Activated T-helper 1 cell treated with anti-CD3 and anti-CD28 coated beads, Interleukin-12 subunit alpha, Interleukin-12 subunit beta, Interleukin-2, Interleukin-4 antibody, amounts not matched to agents 30 ng/mL and 10 ng/mL and 1 ng/mL, durations not matched to agents 14 hours and 24 hours and 36 hours (primary cell): Measurements from ENCODE around the gene FGGY. TPM values are rescaled to one million over a fixed set of nuclear protein-coding genes. Genes with fewer than 3 reads are reported as not detected.
"Not testable (repeated sequence)": the region's sequence is repeated elsewhere in the genome, so short reads cannot be mapped to it uniquely, and the experiment has no call there.

Experiments used
- DNase-seq: peaks from one replicate; pipeline ENCODE4 v3.0.0; 2021; ENCODE audit warnings: low spot score
- H3K27ac Mint-ChIP-seq: one replicate; pipeline ENCODE4 v1.8.0; 2021; ENCODE audit warnings: mild to moderate bottlenecking, mixed read lengths
- H3K27me3 Mint-ChIP-seq: one replicate; pipeline ENCODE4 v1.8.0; 2022; ENCODE audit warnings: mild to moderate bottlenecking, moderate library complexity, mixed read lengths; ENCODE audit not compliant: insufficient read depth
- H3K36me3 Mint-ChIP-seq: one replicate; pipeline ENCODE4 v1.8.0; 2021; ENCODE audit warnings: low read depth, mixed read lengths
- H3K4me1 Mint-ChIP-seq: one replicate; pipeline ENCODE4 v1.8.0; 2021; ENCODE audit warnings: low read depth, mixed read lengths
- H3K4me3 Mint-ChIP-seq: one replicate; pipeline ENCODE4 v1.8.0; 2021; ENCODE audit warnings: mild to moderate bottlenecking, moderate library complexity, mixed read lengths
- H3K9me3 Mint-ChIP-seq: one replicate; pipeline ENCODE4 v1.8.0; 2021; ENCODE audit warnings: mixed read lengths
- intact Hi-C: fragments of 100-400 bp; cut with micrococcal nuclease; formaldehyde crosslinking; loops from one replicate; pipeline ENCODE4 v1.15.1; 2024
- total RNA-seq: library from RNA; stranded (reverse); gene quantifications from 2 replicates; pipeline ENCODE4 v1.2.3, GENCODE V29; 2022

The FGGY gene
- total RNA-seq, 1 donor from 2014 or later, result 7.1 TPM

DNA sequence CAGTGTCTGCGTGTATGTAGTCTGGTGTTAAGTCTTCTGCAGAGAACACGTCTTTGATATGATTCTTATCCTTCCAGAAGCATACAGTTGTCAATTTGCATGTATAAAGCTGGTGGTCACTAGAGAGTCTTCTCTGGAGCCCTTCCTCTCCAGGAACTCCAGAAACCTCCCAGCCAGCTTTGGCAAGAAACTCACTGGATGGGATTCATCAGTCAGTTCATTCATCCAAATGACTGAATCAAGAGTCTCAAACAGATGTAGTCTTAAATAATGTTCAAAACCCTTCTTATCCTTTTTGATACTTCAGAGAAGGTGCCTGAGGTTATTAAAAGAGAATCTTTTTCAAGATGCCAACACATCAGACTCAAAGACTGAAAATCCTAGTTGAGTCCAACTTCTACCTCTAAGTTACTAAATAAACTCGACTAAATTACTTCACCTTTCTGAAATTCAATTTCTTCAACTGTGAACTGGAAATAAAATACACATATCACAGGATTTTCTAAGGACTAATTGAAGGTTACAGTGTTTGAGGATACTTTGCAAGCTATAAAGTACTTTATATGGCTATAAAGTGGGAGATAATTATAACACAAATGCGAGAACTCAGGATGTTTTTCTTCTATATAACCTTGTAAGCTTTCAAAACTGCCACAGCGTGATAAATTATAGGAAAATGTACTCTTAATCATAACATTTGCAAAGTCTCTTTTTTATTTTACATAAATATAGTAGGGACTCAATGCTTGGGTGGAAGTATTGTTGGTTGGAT, 252.4 kb downstream of the FGGY start:
- no peak overlapping the region for H3K4me3 Mint-ChIP-seq
- peaks cover 10% of the 10 kb centered on the region for H3K4me1 Mint-ChIP-seq
- no peak for DNase-seq
- H3K9me3 Mint-ChIP-seq, result peaks cover 4% of the 10 kb centered on the region
- H3K36me3 Mint-ChIP-seq, result no peaks in the 10 kb centered on the region
- intact Hi-C loops, result no loop called here
- no peak overlapping the region for H3K27ac Mint-ChIP-seq
- H3K27me3 Mint-ChIP-seq, result no peaks in the 10 kb centered on the region

DNA sequence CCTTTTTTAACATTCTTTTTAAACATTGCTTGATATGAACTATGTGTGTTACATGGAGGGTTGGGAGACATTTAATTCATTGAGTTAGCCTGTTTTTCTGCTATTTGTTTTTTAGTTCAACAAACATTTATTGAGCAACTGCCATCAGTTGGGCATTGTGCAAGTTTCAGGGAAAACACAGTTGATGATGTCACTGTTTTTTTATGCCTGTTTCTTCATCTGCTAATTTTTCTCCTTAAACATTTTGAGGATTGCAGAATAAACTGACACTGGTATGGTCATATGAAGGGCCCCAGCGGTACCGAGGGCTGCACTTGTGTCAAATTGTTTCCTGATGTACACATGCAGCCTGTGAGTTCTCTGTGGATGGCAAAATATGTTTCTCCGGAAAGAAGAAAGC, 253.0 kb downstream of the FGGY start:
- DNase-seq, result no peak
- no peak overlapping the region for H3K4me3 Mint-ChIP-seq
- H3K9me3 Mint-ChIP-seq, result peaks cover 4% of the 10 kb centered on the region
- no peak overlapping the region for H3K27ac Mint-ChIP-seq
- peaks cover 3% of the 10 kb centered on the region for H3K4me1 Mint-ChIP-seq
- H3K36me3 Mint-ChIP-seq, result no peaks in the 10 kb centered on the region
- no peaks in the 10 kb centered on the region for H3K27me3 Mint-ChIP-seq
- intact Hi-C loops, result no loop called here

DNA sequence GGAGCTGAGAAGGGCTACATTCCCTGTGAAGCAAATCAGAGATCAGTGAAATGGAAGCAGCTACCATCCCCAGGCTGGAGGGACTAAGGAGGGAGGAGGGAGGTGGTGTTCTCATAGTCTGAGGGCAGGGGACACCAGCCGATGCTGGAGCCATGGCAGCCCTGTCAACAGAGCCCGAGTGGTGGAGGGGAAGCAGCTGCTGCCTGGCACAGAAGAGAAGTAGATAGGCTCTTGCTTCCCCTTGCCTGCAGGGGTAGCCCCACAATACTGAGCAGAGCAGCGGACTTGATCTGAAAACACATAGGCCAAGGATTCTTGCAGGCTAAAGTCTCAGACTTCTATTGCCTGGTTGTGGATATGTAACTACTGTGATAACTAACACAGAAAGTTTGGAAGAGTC, 255.1 kb downstream of the FGGY start:
- Mint-ChIP-seq H3K27ac (no peak overlapping the region), H3K9me3 (peaks cover 10% of the 10 kb centered on the region), H3K4me1 (no peaks in the 10 kb centered on the region), H3K4me3 (no peak overlapping the region), H3K27me3 (no peaks in the 10 kb centered on the region), H3K36me3 (no peaks in the 10 kb centered on the region)
- no peak for DNase-seq
- intact Hi-C loops, result no loop called here

DNA sequence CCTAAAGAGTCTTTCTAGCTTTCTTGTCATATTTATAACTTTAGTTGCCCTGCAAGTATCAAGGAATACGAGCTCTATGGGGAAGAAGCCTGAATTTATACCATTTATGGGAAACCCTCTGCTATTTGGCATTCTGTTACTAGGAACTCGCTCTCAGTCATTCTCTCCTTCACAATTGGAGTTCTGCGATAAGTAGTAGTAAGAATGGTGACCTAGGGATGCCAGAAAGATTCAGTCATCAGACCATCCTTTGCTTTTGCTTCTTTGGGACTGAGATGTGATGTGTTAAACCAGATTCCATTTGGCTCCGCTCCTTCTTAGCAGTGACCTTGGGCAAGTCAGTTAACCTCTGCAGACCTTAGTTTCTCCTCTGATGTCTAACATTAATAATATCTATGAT, 256.5 kb downstream of the FGGY start:
- intact Hi-C loops, result no loop called here
- Mint-ChIP-seq H3K36me3 (peaks cover 8% of the 10 kb centered on the region), H3K27ac (no peak overlapping the region), H3K9me3 (peaks cover 22% of the 10 kb centered on the region), H3K4me1 (no peaks in the 10 kb centered on the region), H3K27me3 (no peaks in the 10 kb centered on the region), H3K4me3 (no peak overlapping the region)
- DNase-seq, result no peak

DNA sequence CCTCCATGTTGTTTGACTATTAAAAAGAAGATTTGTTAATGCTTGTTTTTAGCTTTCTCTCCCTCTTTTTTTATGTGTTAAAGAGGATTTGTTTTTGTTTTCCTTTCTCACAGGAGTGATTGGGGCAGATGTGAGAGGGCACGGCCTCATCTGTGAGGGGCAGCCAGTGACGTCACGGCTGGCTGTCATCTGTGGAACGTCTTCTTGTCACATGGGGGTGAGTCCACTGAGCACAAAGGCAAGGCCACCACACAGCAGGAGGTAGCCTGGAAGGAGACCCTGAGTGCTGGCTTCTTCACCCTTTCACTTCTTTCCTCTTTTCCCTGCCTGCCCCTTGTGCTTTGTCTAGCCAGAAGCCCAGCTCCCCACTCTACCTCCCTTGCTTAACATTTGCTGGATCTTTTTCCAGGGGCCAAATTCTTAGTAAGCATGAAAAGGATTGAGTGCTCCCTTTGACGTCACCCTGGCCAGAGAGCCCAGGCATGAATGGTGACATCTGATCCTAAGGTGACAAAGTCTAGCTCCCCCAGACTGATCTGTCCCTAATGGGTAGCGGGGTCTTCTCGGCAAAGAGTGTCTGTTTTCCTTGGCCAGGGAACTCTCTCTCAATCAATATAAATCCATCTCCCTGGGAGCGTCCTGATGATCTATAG, 257.2 kb downstream of the FGGY start:
- H3K9me3 Mint-ChIP-seq, result peaks cover 29% of the 10 kb centered on the region
- H3K36me3 Mint-ChIP-seq, result peaks cover 11% of the 10 kb centered on the region
- no peak for DNase-seq
- no peak overlapping the region for H3K4me3 Mint-ChIP-seq
- no peak overlapping the region for H3K27ac Mint-ChIP-seq
- intact Hi-C loops, result no loop called here
- no peaks in the 10 kb centered on the region for H3K4me1 Mint-ChIP-seq
- H3K27me3 Mint-ChIP-seq, result no peaks in the 10 kb centered on the region

DNA sequence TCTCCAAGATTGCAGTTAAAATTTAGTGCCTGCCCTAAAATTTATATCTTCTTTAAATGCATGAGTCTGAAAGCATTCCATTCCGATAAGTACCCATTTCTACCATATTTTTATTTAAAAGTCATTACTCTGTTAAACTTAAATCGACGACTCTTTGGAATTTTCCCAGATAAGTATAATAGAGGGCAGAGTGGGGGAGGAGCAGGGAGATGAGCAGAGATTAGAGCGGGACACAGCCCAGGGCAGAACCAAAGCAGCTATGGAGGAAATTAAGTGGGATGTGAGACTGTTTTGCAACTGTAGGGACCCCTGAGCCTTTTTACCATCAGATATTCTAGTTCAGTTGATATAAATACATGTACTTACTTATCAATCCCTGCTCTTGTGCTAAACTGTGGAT, 257.9 kb downstream of the FGGY start:
- Mint-ChIP-seq H3K36me3 (peaks cover 11% of the 10 kb centered on the region), H3K27ac (no peak overlapping the region), H3K4me3 (no peak overlapping the region), H3K27me3 (no peaks in the 10 kb centered on the region), H3K4me1 (no peaks in the 10 kb centered on the region), H3K9me3 (peaks cover 26% of the 10 kb centered on the region)
- intact Hi-C loops, result no loop called here
- DNase-seq, result no peak

DNA sequence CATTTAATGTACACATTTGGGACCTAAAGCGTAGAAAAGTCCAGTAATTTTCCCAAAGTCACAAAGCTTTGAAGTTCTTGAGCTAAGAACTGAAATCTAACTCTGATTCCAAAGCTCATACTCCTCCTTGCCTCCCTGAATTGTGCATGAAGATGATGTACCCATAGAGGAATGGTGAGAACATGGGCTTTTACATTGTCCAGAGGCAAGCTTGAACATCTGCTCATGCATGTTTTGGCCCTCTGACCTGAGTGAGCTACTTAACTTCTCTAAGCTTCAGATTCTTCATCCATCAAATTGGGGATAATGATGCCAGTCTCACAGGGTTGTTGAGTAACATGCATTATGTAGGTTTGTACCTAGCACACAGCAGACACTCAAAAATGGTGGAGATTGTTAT, 259.5 kb downstream of the FGGY start:
- Mint-ChIP-seq H3K4me3 (no peak overlapping the region), H3K9me3 (peaks cover 35% of the 10 kb centered on the region), H3K27me3 (no peaks in the 10 kb centered on the region), H3K36me3 (peaks cover 13% of the 10 kb centered on the region), H3K4me1 (peaks cover 16% of the 10 kb centered on the region), H3K27ac (no peak overlapping the region)
- DNase-seq, result no peak
- intact Hi-C loops, result no loop called here

DNA sequence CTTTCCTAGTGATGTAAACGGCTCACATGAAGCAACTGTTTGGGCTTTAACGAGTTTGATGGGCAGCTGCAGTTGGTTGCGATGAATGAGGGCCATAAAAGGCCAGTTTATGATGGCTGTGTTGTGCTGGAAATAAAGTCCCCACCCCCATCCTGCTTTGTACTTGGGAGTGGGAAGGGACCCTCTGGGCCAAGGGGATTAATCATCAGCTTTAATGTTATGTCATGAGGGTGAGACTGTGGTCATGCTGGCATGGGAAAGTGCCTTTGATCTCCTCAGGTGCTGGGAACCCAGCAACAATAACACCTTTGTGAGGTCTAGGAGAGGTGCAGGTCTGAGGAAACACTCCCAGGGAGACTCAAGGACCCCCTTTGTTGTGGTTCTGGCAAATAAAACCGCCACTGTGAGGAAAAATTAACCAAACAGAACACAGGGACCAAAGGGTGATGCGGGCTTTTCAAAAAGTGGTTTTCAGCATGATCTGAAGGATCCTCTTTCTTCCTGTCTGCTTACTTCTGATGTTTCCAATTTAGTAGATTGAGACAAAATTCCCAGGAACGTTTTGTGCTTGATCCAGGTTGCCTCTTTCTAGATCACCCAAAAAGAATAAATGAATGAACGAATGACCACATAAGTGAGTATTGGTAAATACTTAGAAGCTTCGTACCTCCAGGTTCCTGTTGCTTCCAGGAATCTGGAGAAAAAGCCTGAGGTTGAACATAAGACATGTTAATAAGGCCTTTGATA, 260.1 kb downstream of the FGGY start:
- no peaks in the 10 kb centered on the region for H3K27me3 Mint-ChIP-seq
- H3K4me1 Mint-ChIP-seq, result peaks cover 17% of the 10 kb centered on the region
- intact Hi-C loops, result no loop called here
- peaks cover 13% of the 10 kb centered on the region for H3K36me3 Mint-ChIP-seq
- no peak for DNase-seq
- peaks cover 35% of the 10 kb centered on the region for H3K9me3 Mint-ChIP-seq
- H3K27ac Mint-ChIP-seq, result no peak overlapping the region
- H3K4me3 Mint-ChIP-seq, result no peak overlapping the region

DNA sequence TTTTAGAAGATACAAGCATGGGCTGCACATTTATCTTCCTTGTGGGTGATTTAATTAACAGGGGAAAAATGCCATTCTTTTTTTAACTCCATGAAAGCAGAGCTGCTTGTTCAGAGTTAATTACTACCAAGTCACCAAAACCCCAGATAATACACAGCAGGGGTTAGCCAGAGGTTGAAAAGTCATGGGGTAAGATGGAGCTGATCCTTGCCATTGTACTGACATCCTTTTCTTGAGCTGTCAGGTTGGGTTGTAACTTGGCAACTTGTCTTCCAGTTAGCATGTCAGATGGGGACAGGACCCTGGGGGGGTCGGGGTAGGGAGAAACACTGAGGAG, 260.6 kb downstream of the FGGY start:
- H3K36me3 Mint-ChIP-seq, result peaks cover 13% of the 10 kb centered on the region
- no peak overlapping the region for H3K4me3 Mint-ChIP-seq
- no peaks in the 10 kb centered on the region for H3K27me3 Mint-ChIP-seq
- no peak overlapping the region for H3K27ac Mint-ChIP-seq
- intact Hi-C loops, result no loop called here
- peaks cover 35% of the 10 kb centered on the region for H3K9me3 Mint-ChIP-seq
- H3K4me1 Mint-ChIP-seq, result peaks cover 17% of the 10 kb centered on the region
- no peak for DNase-seq

DNA sequence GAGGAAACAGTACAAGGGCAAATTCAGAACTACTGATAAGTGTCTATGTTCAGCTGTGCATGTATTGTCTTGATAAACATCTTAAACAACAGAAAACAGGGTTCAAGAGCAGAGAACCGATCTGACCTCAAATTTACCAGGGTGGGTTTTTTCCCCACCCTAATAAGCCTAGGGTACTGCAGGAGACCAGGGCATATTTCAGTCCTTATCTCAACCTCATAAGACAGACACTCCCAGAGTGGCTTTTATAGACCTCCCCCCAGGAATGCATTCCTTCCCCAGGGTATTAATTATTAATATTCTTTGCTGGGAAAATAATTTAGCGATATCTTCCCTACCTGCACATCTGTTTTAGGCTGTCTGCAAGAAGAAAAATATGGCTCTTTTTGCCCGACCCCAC, 261.7 kb downstream of the FGGY start:
- H3K4me3 Mint-ChIP-seq, H3K27ac Mint-ChIP-seq, DNase-seq, H3K27me3 Mint-ChIP-seq, intact Hi-C loops: not testable (repeated sequence)
- Mint-ChIP-seq H3K9me3 (peaks cover 35% of the 10 kb centered on the region), H3K36me3 (peaks cover 13% of the 10 kb centered on the region), H3K4me1 (peaks cover 17% of the 10 kb centered on the region)

DNA sequence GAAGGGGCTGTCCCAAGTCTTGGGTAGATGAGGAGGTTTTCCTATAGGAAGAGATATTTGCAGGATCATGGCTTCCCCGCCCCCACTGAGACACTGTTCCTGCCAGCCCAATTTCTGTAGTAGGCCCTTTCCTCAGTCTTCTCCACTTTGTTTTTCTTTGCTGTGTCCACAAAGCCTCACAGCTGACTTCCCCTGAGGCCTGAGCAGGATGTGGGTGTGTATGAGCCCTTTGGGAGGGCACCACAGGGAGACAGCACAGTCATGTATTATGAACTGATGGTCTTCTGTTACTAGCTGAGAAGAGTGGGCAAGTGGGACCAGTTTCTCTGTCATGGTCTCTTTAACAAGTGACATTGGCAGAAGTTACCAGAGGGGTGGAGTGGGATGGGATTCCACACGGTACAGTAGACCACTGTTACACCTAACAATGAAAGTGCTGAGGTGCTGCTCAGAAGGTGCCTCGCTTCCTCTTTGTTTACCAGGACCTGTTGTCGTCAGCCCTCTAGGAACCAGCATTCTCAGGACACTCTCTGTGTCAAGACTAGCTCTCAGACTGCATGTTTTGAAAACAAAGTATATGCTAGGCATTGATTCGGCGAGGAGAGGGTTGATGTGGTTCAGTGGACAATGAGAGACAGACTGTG, 264.0 kb downstream of the FGGY start:
- peaks cover 35% of the 10 kb centered on the region for H3K9me3 Mint-ChIP-seq
- peaks cover 13% of the 10 kb centered on the region for H3K36me3 Mint-ChIP-seq
- peaks cover 23% of the 10 kb centered on the region for H3K4me1 Mint-ChIP-seq
- H3K27me3 Mint-ChIP-seq, result no peaks in the 10 kb centered on the region
- peak overlapping the region; percentile 50 for H3K27ac Mint-ChIP-seq
- no peak for DNase-seq
- H3K4me3 Mint-ChIP-seq, result peak overlapping the region; percentile 24
- intact Hi-C loops, result no loop called here

DNA sequence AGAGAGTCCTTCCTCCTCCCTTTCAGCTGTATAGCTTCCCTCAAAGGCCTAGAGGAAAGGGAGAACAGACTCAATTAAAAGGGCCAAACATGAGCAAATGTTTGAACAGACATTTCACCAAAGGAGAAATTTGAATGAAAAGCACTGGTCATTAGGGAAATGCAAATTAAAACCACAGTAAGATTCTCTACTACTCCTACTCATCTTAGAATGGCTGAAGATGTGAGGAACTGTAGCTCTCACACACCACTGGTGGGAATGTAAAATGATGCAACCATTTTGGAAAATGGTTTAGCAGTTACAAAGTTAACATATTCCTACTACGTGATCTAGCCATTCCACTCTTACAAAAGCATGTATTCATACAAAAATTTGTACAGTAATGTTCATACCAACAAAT, 264.9 kb downstream of the FGGY start:
- intact Hi-C loops, result no loop called here
- peaks cover 13% of the 10 kb centered on the region for H3K36me3 Mint-ChIP-seq
- DNase-seq, result no peak
- peaks cover 32% of the 10 kb centered on the region for H3K4me1 Mint-ChIP-seq
- no peak overlapping the region for H3K27ac Mint-ChIP-seq
- no peak overlapping the region for H3K4me3 Mint-ChIP-seq
- H3K27me3 Mint-ChIP-seq, result no peaks in the 10 kb centered on the region
- H3K9me3 Mint-ChIP-seq, result peaks cover 30% of the 10 kb centered on the region
